HEK293T (cell line): Measurements from ENCODE around the gene EEF2K.

Experiments
- CTBP1 ChIP-seq: fragments of 450-650 bp; IDR thresholded peaks from 2 replicates; pipeline ENCODE4 v1.6.1; 2016; ENCODE audit warnings: borderline replicate concordance
- ELF4 ChIP-seq: fragments of 450-650 bp; IDR thresholded peaks from 2 replicates; pipeline ENCODE4 v1.6.1; 2017; ENCODE audit warnings: antibody characterized with exemption
- FOXA1 ChIP-seq: fragments of 450-650 bp; IDR thresholded peaks from 2 replicates; pipeline ENCODE4 v1.6.1; 2016; ENCODE audit warnings: mild to moderate bottlenecking
- FOXM1 ChIP-seq: fragments of 450-650 bp; IDR thresholded peaks from 2 replicates; pipeline ENCODE4 v1.6.1; 2017; ENCODE audit warnings: mild to moderate bottlenecking, borderline replicate concordance
- L3MBTL2 ChIP-seq: fragments of 450-650 bp; conservative IDR thresholded peaks from 2 replicates; pipeline ENCODE4 v1.6.1; 2016; ENCODE audit warnings: mild to moderate bottlenecking
- SP1 ChIP-seq: fragments of 450-650 bp; IDR thresholded peaks from 2 replicates; pipeline ENCODE4 v1.6.1; 2017
- SUZ12 ChIP-seq: fragments of 450-650 bp; IDR thresholded peaks from 2 replicates; pipeline ENCODE4 v1.6.1; 2016; ENCODE audit warnings: mild to moderate bottlenecking
- TARDBP ChIP-seq: fragments of 450-650 bp; IDR thresholded peaks from 2 replicates; pipeline ENCODE4 v1.6.1; 2016
- ZNF384 ChIP-seq: fragments of 450-650 bp; IDR thresholded peaks from 2 replicates; pipeline ENCODE4 v1.6.1; 2016

DNA sequence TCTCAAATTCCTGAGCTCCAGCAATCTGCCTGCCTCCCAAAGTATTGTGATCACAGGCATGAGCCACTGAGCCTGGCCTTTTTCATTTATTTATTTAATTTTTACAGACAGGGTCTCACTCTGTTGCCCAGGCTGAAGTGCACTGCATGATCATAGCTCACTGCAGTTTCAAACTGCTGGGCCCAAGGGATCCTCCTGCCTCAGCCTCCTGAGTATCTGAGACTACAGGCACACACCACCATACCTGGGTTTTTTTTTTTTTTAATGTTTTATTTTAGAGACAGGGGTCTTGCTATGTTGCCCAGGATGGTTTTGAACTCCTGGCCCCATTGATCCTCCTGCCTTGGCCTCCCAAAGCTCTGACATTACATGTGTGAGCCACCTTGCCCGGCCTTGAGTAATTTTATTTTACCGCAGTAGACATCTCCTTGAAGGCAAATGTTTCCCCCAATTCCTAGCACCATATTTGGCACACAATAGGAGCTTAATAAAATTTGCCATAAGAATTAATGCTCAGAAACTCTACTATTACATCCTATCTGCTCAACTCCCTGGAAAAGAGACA is 1.9 kb upstream of the EEF2K start:
- no peak for TF ChIP-seq SP1
- TF ChIP-seq ELF4: no peak
- no peak for TF ChIP-seq CTBP1
- no peak for TF ChIP-seq TARDBP
- no peak for TF ChIP-seq SUZ12
- no peak for TF ChIP-seq ZNF384
- TF ChIP-seq FOXM1: no peak
- no peak for TF ChIP-seq FOXA1
- TF ChIP-seq L3MBTL2: no peak
